GM21360 (cell line): ENCODE data around the gene MICU1.
"Not testable (repeated sequence)": the region's sequence is repeated elsewhere in the genome, so short reads cannot be mapped to it uniquely, and the experiment has no call there.

Experiments
- ATAC-seq: cut with Tn5 transposase; IDR thresholded peaks from one replicate; pipeline ENCODE4 v1.9.1; 2021; ENCODE audit warnings: mild to moderate bottlenecking, moderate library complexity; ENCODE audit not compliant: unreplicated experiment

The MICU1 gene

DNA sequence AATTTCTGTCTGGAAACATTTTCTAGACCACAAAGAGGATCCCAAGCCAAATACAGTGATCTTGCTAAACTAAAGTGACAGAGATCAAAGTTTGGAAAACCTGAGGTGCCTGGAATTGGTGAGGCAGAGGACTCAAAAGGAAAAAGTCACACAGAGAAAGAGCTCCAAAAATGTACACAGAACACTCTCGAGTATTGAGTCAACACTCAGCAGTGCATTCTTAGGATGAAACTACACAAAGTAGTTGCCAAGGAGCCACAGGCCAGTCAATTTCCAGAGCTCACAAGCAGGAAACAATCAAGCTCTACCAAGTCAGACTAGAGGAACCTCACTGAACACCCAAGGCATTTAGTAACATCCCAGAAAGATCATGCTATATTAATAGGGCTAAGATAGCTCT lies 61.3 kb downstream of the MICU1 start:
- ATAC-seq, result no peak

DNA sequence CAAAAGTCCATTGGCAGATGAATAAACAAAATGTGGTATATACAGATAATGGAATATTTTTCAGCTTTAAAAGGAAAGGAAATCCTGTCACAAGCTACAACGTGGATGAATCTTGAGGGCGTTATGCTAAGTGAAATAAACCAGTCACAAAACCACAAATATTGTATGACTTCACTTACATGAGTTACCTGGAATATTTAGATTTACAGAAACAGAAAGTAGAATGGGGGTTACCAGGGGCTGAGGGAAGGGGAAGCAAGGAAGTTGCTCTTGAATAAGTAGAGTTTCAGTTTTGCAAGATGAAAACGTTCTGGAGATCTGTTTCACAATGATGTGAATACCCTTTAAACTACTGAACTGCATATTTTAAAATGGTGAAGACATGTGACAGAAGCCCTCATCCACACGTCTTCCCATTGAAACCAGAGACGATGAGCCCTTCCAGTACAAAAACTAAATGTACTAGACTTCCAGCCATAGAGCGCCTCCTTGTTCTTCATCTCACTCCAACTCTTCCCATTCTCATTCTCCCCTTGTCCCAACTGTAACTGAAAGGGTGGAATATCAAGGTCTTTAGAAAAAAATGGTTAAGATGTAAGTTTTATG lies 62.4 kb downstream of the MICU1 start:
- peak; percentile 58 for ATAC-seq

DNA sequence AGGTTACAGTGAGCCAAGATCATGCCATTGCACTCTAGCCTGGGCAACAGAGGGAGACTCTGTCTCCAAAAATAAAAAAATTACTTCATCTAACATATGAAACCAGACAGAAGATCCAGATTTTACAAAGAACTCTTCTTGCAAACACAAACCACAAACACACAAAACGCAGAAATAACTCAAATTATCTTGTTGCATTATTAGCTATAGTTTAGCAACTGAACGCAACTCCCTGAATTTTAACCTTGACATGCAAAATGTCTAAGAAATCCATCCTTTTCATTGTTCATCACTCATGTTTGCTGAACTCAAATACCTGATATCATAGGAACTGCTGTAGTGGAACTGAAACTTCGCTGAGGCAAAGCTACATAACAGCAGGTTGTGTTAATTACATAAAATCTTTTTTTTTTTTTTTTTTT lies 64.1 kb downstream of the MICU1 start:
- ATAC-seq, result no peak

DNA sequence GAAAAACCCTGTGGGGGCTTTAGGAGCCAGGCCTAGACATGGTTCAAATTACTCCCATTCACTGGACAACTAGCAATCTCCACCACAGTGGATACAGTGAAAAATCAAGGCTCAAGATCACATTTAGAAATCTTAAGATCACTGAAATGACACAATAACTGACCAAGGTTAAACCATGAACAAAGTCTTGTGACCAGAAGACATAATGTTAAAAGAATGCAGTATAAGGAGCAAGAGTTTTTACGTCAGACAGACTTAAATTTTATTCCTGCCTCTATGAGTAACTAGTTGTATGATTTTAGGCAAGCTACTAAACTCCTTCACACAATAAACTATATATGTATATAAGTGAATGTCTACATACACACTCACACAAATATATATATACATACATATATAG lies 68.5 kb downstream of the MICU1 start:
- no peak for ATAC-seq

DNA sequence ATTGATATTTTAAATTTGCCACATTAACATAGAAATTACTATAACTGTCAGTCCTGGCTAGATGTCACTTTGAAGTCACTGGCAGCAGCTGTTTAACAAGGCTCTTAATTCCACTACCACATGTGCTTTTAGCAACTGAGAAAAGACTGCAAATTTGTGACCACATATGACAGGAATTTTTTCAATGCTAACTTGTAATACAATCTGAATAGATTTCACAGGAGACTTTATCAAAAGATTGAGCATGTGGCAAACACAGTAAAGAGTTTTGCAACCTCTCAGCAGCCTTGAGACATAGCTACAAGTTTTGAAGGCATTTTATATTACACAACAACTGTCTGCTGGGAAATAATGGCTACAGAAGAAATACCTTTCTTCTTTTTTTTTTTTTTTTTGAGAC lies 73.0 kb downstream of the MICU1 start:
- ATAC-seq, result no peak

DNA sequence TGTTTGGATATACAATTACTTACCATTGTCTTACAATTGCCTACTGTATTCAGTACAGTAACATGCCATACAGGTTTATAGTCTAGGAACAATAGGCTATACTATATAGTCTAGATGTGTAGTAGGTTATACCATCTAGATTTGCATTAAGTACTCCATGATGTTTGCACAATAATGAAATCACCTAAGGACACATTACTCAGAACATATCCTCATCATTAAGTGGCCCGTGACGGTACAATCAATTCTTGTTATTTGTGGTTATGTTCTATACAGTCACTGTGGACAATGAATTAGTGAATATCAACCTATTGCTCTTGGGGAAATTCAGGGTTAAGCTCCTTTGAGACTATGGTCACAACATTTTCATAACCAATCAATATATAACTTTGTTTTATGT lies 75.6 kb downstream of the MICU1 start:
- ATAC-seq, result no peak

DNA sequence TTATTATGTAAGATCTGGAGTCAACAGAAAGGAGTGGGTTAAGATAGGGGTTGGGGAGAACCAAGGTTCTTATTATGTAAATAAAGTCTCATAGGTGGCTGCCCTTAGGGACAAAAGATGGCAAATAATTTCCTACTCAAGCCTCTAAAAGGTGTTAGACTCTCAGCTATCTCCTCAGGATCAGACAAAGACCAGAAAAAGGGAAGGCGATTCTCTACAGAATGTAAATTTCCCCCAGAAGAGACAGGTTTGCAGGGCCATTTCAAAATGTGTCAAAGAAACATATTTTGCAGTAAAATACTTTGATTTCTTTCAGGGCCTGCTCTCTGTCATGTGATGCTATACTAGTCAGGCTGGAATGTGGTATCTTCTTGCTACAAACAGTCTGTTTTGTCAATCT lies 80.3 kb downstream of the MICU1 start:
- no peak for ATAC-seq

DNA sequence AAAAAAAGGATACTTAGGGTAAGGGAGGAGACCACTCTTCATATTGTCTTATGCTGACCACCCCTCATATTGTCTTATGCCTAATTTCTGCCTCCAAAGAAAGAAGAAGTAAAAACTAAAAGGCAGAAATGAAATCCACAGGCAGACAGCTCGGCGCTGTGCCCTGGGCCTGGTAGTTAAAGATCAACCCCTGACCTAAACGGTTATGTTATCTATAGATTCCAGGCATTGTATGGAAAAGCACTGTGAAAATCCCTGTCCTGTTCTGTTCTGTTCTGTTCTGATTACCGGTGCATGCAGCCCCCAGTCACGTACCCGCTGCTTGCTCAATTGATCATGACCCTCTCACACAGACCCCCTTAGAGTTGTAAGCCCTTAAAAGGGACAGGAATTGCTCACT lies 82.0 kb downstream of the MICU1 start:
- ATAC-seq, result not testable (repeated sequence)

DNA sequence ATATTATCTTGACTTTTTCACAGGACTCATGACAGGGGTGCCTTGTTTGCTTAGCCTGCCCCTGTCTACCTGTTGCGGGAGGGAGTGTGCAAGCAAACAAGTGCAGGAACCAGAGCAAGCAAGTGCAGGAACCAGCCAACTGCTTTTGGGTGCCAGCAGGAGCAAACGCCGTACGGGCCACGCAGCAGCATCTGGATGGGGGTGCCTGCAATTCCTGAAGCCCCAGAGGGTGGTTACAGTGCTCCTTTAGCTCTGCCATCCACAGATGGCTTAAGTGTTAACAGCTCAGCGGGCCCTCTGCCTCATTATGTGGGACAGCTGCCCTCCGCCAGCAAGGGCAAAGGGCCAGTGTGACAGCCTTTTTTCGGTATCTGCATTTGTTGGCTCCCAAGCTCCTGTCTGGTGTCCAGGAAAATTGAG lies 83.5 kb downstream of the MICU1 start:
- no peak for ATAC-seq

DNA sequence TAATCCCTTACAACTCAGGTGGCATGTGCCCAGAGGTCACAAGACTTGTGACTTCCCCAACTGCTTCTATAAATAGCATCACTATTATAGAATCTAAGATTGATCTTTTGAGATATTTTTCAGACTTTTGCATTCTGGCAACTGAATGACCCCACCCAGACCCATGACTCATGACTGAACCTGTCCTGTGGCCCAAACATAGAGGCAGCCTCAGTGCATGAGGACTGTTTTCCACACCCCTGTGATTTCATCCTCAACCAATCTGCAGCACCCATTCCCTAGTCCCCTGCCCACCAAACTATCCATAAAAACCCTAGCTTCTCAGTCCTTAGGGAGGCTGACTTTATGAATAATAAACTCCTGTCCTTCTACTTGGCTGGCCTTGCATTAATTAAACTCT lies 84.5 kb downstream of the MICU1 start:
- no peak for ATAC-seq

DNA sequence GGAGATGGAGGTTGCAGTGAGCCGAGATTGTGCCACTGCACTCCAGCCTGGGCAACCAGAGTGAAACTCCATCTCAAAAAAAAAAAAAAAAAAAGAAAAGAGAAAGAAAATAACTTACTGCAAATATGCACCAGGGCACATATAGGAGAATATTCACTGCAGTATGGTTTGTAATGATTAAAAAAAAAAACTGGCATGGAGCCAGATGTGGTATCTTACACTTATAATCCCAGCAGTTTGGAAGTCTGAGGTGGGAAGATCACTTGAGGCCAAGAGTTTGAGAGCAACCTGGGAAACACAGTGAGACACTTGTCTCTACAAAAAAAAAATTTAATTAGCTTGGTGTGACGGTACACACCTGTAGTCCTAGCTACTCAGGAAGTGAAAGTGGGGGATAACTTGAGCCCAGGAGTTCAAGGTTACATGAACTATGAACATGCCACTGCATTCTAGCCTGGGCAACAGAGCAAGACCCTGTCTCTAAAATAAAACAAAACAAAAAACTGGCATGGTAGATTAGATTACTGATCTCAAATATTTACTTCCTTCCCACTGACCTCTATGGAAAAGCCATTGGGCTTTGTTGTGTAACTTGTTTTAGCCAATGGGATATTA lies 85.6 kb downstream of the MICU1 start:
- ATAC-seq, result no peak

DNA sequence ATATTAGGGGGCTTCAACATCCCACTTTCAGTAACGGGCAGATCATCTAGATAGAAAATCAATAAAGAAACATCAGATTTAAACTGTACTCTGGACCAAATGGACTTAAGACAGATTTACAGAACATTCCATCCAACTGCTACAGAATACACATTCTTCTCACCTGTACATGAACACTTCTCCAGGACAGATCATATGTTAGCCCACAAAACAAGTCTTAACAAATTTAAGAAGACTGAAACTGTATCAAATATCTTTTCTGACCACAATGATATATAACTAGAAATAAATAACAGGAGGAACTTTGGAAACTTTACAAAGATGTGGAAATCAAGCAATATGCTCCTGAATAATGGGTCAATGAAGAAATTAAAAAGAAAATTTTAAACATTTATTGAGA lies 86.7 kb downstream of the MICU1 start:
- no peak for ATAC-seq

DNA sequence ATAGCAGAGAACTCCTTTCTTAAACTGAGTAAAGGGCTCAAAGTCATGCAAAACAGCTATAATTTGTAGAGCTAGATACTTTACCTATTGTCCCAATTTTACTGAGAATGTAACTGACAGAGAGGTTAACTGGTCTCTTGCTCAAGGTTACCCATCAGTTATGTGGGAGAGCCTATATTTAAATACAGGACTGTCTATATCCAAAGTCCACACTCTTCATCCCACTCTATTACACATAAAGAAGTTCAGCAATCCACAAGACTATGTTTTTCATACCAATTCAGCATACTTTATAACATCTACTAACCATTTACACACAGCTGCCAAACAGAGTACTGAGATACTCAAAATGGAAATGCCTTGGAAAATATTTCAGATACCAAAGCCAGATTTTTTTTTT lies 100.2 kb downstream of the MICU1 start:
- ATAC-seq, result no peak

DNA sequence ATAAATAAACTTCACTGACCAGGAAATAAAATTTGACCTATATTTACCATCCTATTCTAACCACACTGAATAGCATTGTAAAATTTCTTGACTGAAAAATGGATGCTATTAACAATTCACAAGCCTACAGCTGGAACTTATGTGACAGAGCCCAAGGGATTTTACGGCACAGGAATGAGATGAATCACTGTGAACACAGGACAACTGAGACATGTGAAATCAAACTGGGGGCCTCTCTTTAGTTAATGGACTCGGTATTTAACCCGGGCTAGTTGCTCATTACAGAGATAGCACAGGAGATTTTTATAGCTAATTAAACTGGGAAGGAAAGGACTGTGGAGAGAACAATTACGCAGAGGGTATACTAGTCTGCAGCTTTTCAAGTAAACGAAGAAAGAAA lies 100.6 kb downstream of the MICU1 start:
- ATAC-seq, result no peak

DNA sequence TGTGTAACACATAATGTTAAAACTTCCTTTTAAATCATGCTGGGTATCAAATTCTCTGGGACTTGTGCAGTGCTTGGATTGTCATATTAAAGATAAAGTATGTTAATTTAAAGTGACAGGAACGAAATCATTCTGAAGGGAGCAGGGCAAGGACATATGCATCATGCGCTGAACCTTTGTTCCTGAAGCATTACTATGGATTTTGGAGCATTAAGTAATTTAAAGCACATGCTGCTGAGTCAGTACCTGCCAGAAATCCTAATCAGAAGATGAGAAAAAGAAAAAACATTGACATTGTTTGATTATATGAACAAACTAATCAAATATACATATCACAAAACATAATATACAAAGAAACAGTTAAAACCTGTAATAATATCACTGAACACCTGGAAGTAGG lies 101.4 kb downstream of the MICU1 start:
- ATAC-seq, result no peak

DNA sequence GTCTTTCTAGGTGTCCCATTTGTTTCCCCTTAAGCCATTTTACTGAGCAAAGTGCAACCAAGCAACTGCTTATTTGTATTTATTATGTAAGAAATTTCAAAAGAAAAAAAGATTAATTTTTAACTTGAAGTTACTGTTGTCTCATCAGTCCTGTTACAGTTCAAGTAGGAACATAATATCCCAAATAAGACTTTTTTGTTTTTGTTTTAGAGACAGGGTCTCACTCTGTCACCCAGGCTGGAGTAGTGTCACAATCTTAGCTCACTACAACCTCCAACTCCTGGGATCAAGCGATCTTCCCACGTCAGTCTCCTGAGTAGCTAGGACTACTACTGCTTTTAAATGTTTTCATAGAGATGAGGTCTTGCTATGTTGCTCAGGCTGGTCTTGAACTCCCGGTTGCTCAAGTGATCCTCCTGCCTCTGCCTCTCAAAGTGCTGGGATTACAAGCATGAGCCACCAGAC lies 101.9 kb downstream of the MICU1 start:
- no peak for ATAC-seq

DNA sequence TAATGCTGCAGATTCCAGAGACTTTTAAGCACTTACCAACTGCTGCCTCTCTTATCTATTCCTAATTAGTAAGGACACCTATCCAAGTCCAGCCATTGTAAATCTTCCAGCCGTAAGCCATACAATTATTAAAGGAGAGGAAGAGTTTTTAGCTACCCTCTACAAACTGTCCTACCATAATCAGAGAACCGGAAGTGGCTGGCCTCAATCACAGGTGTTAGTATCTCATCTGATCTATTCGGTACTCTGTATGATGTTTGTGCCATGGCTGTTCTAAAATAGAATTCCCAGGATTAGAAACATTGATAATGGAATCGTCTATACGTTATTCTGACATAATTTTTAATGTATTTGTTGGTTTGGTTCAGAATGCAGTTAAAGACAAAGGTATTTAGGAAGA lies 102.8 kb downstream of the MICU1 start:
- ATAC-seq, result no peak

DNA sequence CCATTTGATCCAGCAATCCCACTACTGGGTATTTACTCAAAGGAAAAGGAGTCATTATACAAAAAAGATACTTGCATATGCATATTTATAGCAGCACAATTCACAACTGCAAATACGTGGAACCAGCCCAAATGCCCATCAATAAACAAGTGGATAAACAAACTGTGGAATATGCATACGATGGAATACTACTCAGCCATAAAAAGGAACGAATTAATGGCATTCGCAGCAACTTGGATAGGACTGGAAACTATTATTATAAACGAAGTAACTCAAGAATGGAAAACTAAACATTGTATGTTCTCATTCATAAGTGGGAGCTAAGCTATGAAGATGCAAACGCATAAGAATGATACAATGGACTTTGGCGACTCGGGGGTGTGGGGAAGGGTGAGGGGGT lies 108.6 kb downstream of the MICU1 start:
- ATAC-seq, result no peak

DNA sequence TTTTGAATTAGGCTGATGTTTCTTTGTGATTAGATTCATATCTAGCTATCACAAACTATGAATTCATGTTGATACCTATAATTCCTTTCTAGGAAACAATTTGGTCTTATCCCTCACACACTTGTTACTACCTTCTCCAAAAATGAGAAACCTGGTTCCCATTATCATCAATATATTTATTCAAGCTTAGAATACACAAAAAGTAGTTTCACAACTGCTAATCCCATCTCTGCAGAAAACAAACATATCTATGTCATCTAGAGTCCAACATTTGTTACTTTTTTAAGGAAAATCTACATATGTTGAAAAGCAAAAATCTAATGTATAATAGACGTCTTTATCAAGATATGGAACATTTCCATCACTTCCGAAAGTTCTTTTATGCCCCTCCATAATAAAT lies 110.4 kb downstream of the MICU1 start:
- no peak for ATAC-seq

DNA sequence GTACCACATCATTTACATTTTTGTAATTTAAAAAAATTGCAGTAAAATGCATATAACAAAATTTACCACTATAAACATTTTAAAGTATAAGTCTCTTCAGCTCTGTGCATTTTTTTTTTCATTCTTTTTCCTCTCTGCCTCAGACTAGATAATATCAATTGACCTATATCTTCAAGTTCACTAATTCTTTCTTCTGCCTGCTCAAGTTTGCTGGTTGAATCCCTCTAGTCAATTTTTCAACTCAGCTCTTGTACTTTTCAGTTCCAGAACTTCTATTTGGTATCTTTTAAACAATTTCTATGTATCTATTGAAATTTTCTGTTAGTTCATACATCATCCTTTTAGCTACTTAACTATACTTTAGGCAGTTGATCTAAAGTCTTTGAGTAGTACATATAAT lies 112.0 kb downstream of the MICU1 start:
- no peak for ATAC-seq

DNA sequence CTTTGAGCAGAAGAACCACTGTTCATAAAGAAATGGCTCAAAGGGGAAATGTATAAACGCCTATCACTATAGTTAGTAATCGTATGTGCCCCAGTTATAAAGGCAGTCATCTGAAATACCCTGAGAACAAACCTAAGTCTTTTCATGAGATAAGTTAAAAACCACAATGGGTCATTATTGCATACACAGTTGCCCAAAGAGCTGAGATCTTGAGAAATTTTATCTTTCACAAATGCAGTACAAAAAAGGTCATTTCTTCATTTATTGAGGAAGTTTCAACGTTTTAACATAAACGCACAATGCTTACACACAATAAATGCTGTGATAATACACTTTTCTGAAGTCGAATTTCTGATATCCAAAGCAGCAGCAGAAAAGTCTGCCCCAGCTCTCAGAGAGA lies 114.4 kb downstream of the MICU1 start:
- no peak for ATAC-seq

DNA sequence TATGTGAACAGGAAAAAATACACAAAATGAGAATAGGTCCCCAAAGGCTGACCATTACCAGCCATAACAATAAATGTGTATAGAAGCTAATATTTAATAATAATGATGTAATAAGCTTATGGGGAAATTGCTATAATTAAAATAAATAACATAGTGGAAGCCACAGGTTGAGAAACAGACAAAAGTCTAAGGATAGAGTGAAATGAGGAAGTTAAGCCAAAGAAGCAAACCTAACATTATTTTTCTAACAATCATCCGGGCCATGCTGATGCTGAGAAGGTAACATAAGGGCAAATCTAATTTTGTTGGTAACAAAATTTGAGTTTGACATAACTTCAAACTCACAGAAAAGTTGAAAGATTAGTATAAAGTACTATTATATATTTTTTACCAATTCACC lies 115.9 kb downstream of the MICU1 start:
- no peak for ATAC-seq

DNA sequence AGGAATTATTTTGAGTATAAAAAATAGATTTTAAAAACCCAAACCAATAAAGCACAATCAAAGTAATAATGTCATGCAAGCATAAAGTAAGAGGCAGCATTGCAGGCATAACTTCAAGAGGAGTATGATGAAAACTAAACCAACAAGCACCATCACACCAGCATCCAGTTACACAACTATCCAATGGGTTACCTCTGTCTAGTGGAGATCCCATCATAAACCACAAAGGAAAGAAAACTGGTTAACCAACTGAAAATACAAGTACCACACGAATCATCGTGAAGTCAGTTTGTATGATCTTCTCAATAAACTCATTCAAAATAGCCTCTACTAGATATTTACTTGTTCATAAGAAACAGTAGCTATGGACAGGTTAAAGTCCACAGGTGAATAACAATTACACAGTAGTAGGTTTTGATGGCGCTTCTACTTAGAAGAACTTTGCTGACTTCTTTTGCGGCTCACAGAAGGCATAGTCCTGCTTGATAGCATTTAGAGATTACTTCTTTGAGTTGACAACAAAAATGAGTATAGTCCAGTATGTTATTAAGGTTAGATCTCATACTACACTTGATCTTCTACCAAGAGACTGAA lies 116.6 kb downstream of the MICU1 start:
- no peak for ATAC-seq
